HS-5 (cell line): Measurements from ENCODE around the gene VWA7.
"Not testable (repeated sequence)": the region's sequence is repeated elsewhere in the genome, so short reads cannot be mapped to it uniquely, and the experiment has no call there.

Experiments
- DNase-seq: peaks from one replicate; pipeline ENCODE4 v3.0.0-alpha.2; 2012; ENCODE audit warnings: low read depth

The VWA7 gene

GRCh38 chr6:31776989-31777666, at the start of gene VWA7:
TSS of gene VWA7 (minus strand) at chr6:31777328. CDS start at chr6:31776779, 549 bp downstream.
- DNase-seq = no peak

- DNase-seq = no peak
These were observed 49.7 kb upstream of the VWA7 start for GRCh38 chr6:31826793-31827285.

DNA sequence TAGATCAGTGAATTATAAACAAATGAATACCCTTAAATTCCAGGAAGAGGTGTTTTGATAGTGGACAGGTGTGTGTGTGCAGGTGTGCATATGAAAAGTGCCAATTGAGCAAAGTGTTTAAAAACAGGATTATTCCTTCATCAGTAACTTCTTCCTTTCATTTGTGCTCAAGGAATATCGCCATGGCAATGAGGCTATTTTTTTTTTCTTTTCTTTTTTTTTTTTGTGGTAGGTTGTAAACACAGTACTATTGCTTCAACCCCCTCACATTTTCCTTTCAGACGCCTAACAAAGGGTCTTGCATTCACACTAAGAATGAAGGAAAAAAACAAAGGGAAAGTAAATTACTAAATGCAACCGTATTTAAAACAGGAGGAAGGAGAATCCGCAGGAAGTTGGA, 48.4 kb upstream of the VWA7 start:
- DNase-seq = no peak

DNA sequence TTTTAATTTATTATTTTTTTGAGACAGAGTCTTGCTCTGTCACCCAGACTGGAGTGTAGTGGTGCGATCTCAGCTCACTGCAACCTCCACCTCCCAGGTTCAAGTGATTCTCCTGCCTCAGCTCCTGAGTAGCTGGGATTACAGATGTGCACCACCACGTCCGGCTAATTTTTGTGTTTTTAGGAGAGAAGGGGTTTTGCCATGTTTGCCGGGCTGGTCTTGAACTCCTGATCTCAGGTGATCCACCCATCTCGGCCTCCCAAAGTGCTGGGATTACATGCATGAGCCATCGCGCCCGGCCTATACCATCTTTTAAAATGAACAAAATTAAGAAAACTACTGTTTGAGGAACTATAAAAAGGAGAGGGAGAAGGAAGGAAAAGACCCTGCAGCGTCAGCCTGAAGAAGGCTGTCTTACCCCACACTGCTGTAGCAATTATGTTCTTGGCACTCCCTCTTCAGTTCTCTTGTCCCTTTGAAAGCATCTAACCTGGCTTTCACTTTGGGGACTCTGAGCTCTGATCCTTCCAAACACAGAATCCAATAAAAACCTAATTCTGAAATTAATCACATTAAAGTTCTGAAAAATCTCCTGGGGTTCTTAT, 46.6 kb upstream of the VWA7 start:
- not testable (repeated sequence) for DNase-seq

- DNase-seq = no peak
These were observed 45.1 kb upstream of the VWA7 start for GRCh38 chr6:31822036-31822821.

DNA sequence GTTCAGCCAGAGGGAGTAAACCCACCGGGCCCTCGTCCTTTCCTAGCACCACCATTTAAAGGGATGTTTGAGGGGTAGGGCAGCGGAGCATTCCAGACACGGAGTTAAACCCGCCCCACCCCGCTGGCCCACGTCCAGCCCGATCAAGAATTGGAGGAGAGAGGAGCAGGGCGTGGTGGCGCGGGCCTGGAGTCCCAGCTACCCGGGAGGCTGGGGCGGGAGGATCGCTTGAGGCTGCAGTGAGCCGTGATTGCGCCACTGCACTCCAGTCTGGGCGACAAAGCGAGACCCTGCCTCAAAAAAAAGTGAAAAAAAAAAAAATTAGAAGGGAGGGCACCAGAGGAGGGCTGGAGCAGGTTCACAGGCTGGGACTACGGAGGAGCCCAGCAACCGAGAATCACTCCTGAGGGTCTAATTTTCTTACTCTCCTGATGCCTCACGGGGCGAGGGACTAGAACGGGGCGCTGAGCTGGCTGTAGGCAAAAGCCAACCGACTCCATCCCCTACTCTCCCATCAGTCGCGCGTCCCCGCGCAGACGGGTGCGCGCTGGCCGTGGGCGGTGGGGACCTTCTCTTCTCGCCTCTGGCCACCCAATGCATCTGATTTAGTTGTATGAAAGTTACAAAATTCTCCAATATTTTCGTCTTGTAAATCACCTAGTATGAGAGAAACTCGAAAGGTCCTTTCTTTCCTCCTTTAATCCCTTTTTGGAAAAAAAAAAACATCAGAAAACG, 44.3 kb upstream of the VWA7 start:
- no peak for DNase-seq

DNA sequence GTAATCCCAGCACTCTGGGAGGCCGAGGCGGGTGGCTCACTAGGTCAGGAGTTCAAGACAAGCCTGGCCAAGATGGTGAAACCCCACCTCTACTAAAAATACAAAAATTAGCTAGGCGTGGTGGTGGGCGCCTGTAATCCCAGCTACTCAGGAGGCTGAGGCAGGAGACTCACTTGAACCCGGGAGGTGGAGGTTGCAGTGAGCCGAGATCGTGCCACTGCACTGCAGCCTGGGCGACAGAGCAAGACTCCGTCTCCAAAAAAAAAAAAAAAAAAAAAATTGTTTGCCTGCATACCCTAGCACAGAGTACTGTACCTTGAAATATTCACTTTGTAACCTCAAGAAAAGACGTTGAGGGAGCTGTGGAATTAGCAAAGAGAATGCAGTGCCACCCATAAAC, 43.3 kb upstream of the VWA7 start:
- not testable (repeated sequence) for DNase-seq

- no peak for DNase-seq
These were observed 42.8 kb upstream of the VWA7 start for GRCh38 chr6:31819871-31820299.

GRCh38 chr6:31817929-31818511, 40.9 kb upstream of the VWA7 start:
- not testable (repeated sequence) for DNase-seq

GRCh38 chr6:31817133-31817928, 40.2 kb upstream of the VWA7 start:
- DNase-seq = not testable (repeated sequence)

- peak; percentile 82 for DNase-seq
These were observed 38.1 kb upstream of the VWA7 start, which contains the start of the genes HSPA1A and HSPA1L for GRCh38 chr6:31815025-31815838. TSS of gene HSPA1A (plus strand) at chr6:31815543. CDS start at chr6:31815757, 214 bp downstream. TSS of gene HSPA1L (minus strand) at chr6:31815283. CDS start at chr6:31811972, 3,311 bp downstream.

DNA sequence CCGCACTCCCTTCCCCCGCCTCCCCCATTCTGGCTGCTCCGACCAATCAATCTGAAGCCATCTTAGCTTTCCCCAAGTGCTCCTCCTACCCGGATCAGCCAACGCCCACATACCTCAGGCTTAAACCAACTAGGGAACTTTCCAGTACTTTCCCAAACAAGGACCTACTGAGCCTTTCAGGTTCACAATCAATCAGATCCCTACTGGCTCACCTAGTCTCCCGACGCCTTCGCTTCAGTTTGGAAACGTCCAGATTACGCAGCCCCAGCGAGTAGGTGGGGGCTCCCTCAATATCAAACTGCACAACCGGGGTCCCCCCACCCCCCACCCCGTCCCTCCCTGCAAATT, 37.5 kb upstream of the VWA7 start:
- DNase-seq = peak; percentile 92

- DNase-seq = no peak
These were observed 36.3 kb upstream of the VWA7 start for GRCh38 chr6:31813465-31813849.

DNA sequence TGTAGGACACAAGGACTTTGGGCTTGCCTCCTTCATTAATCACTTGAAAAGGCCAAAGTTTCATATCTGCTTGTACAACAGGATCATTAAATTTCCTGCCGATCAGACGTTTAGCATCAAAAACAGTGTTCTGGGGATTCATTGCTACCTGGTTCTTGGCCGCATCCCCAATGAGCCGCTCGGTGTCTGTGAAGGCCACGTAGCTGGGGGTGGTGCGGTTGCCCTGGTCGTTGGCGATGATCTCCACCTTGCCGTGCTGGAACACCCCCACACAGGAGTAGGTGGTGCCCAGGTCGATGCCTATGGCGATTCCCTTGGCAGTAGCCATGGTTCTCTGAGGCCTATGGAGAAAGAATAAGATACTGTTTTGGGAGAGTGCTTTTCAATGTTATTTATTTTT, 34.5 kb upstream of the VWA7 start:
- no peak for DNase-seq

DNA sequence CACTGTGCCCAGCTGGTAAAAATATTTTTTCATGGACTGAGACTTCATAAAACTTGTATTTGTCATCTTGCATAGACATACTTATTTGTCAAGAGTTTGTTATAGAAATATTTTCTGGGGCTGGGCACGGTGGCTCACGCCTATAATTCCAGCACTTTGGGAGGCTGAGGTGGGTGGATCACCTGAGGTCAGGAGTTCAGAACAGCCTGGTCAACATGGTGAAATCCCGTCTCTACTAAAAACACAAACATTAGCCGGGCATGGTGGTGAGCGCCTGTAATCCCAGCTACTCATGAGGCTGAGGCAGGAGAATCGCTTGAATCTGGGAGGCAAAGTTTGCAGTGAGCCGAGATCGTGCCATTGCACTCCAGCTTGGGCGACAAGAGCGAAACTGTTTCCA, 31.5 kb upstream of the VWA7 start:
- DNase-seq = not testable (repeated sequence)

DNA sequence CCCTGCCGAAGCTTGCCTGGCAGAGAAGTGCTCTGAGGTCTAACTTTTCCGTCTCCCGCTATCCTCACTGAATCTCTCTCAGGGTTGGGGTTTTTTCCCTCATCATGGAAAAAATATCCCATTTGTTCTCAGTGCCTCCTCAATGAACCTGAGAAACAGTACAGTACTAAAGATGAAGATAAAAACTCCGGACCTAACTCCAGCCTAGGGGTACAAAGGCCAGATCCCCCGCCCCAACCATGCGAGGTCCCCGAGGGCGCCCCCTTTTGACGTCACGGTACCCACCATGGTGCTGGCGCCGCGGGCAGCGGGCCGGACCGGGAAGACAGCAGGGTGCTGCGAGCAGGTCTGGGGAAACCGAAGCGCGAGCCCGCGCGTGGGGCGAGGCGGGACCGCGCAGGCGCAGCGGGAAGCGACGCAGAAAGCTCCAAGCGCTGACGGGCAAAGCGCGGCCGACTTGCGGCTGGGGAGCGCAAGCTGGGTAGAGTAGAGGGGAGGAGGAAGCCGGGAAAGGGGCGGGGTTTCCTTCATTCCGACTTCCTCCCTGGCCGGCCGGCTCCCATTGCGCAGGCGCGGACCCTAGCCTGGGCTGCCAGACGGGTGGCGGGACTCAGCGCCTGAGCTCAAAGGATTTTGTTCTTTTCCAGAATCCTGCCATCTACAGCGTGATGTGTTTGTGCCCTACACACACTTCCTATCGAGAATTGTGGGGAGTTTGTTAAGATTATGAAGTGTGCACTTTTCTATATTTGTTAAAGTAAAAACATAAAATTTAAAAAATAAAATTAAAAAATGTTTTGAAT, 29.5 kb upstream of the VWA7 start, which contains the start of gene LSM2:
Gene LSM2, minus strand, starts transcription at position 497 of the 803 bp plus-strand sequence. Its CDS starts 209 bp downstream, at position 288.
- peak; percentile 73 for DNase-seq

- DNase-seq = no peak
These were observed 28.9 kb upstream of the VWA7 start for GRCh38 chr6:31805939-31806469.
